ENCODE data around the gene SESN1.

- TF ChIP-seq, protein P1, sequence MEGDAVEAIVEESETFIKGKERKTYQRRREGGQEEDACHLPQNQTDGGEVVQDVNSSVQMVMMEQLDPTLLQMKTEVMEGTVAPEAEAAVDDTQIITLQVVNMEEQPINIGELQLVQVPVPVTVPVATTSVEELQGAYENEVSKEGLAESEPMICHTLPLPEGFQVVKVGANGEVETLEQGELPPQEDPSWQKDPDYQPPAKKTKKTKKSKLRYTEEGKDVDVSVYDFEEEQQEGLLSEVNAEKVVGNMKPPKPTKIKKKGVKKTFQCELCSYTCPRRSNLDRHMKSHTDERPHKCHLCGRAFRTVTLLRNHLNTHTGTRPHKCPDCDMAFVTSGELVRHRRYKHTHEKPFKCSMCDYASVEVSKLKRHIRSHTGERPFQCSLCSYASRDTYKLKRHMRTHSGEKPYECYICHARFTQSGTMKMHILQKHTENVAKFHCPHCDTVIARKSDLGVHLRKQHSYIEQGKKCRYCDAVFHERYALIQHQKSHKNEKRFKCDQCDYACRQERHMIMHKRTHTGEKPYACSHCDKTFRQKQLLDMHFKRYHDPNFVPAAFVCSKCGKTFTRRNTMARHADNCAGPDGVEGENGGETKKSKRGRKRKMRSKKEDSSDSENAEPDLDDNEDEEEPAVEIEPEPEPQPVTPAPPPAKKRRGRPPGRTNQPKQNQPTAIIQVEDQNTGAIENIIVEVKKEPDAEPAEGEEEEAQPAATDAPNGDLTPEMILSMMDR (conservative IDR thresholded peaks at IDR 0.05; ENCODE audit: low read length), result no peak
- no peak for TF ChIP-seq EZH2phosphoT487 (IDR thresholded peaks at IDR 0.05; ENCODE audit: borderline replicate concordance)
Measured at GRCh38 chr6:109050447-109051102, 44.1 kb downstream of the SESN1 start.
